Stimulated activated CD4-positive, alpha-beta T cell treated with anti-CD3 and anti-CD28 coated beads, TNF-alpha, amount 100 ng/mL, for 48 hours (primary cell): Measurements from ENCODE around the gene LARP1B.
"Not testable (repeated sequence)": the region's sequence is repeated elsewhere in the genome, so short reads cannot be mapped to it uniquely, and the experiment has no call there.

Experiments used
- DNase-seq, 3 donors: peaks; one replicate each; pipeline ENCODE4 v3.0.0-alpha.2; 2020; ENCODE audit warnings: low read depth in 3 of 3

Gene LARP1B

DNA sequence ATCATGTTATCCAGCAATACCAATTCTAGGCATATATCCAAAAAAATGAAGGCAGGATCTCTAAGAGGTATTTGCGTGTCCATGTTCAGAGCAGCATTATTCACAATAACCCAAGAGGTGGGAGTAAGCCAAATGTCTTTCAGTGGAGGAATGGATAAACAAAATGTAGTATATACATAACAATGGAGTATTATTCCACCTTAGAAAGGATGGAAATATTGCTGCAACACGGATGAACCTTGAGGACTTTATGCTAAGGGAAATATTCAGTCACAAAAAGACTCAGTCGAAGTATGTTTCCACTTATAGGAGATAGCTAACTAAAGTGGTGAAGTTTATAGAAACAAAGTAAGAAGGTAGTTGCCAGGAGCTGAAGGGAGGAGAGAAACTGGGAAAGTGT, 74.3 kb downstream of the LARP1B start:
- no peak for DNase-seq

DNA sequence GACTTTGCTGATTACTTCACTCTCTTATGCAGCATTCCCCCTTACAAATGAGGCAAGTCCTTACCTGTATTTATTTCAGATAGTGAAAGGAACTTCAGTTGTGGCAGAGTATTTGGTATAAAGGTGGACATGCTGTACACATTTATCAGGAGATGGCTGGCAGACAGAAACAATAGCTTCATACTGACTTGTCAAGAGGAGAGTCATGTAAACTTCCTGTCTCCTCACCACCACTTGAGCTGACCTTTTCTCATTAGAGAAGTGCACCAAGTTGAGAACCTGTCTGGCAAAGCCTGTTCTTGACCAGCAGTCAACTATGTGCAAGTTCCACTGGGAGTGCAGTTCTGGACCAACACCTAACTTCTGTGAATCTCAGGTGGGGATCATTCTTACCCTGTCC, 80.8 kb downstream of the LARP1B start:
- no peak for DNase-seq

DNA sequence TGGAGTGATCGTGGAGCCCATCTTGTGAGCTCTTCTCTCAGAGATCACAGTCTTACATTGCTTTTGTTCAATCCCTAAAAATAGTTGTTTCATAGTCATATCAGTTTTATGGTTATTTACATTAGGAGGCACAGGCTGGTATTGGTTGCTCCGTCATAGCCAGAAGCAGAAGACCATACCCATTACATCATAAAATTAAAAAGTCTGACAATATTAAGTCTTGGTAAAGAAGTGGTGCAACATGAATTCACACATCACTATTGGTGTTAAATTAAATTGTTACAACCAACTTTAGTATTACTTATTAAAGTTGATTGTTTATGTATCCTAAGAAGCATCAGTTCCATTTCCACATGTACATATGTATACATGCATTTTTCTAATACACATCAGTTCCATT, 84.6 kb downstream of the LARP1B start:
- no peak for DNase-seq

DNA sequence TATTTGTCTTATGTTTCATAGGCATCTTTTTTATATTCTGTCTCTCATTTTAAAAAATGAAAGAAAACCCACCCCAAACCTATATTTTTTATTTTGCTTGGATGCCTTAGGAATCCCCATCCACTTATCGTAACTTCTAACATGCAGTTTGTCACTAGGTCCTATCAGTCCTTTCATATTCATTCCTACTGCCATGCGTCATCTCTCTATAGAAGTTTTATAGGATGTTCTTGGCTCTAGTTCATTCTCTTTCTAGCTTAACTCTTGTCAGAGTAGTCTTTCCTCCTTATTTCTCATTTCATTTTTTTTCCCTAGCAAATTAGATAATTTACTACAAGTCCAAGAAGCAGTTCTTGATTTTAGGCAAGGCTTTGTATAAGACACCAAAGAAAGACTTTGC, 92.7 kb downstream of the LARP1B start:
- DNase-seq: no peak

DNA sequence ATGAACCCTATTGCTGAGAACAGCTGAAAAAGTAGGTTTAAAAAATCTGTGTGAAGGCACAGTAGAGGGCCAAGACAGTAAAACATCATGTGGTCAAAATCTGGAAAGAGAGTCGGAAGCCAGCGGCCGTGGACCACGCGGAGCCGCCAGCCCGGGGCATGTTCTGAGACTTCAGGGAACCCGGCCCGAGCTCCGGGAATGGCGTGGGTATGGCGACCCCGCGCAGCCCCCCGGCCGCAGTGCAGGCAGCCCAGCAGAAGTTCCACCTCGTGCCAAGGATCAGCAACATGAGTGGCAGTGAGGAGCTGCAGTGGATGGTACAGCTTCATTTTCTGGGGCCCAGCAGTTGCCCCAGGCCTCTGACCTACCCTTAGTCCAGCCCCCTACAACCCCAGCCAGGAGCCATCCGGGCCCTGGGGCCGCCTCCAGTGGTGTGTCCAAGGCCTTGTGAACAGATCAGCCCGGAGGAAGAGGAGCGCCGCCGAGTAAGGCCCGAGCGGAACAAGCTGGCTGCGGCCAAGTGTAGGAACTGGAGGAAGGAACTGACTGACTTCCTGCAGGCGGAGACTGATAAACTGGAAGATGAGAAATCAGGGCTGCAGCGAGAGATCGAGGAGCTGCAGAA, 94.2 kb downstream of the LARP1B start:
- no peak for DNase-seq

DNA sequence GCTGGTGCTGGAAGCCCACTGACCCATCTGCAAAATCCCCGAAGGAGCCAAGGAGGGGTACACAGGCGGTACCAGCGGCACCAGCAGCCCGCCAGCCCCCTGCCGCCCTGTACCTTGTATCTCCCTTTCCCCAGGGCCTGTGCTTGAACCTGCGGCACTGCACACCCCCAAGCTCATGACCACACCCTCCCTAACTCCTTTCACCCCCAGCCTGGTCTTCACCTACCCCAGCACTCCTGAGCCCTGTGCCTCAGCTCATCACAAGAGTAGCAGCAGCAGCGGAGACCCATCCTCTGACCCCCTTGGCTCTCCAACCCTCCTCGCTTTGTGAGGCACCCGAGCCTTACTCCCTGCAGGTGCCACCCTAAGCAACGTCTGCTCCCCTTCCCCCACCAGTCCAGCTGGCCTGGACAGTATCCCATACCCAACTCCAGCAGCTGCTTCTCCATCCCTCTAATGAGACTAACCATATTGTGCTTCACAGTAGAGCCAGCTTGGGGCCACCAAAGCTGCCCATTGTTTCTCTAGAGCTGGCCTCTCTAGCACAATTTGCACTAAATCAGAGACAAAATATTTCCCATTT, 94.9 kb downstream of the LARP1B start:
- no peak for DNase-seq

DNA sequence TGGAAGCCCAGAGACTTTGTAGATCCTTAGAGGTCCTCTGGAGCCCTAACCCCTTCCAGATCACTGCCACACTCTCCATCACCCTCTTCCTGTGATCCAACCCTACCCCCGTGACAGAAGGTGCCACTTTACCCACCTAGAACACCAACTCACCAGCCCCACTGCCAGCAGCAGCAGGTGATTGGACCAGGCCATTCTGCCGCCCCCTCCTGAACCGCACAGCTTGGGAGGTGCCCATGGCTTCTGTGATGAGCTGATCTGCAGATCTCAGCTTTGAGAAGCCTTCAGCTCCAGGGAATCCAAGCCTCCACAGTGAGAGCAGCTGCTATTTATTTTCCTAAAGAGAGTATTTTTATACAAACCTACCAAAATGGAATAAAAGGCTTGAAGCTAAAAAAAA, 95.4 kb downstream of the LARP1B start:
- DNase-seq: not testable (repeated sequence)

DNA sequence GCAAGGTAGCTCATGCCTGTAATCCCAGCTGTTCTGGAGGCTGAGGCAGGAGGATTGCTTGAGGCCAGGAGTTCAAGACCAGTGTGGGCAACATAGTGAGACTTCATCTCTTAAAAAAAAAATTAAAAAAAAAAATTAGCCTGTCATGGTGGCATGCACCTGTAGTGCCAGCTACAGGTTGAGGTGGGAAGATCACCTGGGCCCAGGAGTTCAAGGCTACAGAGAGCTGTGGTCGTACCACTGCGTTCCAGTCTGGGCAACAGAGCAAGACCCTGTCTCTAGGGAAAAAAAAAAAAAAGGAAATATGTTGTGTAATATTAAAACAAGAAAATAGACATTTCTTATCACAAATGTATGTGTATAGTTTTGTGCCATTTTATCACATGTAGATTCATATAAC, 97.8 kb downstream of the LARP1B start:
- no peak for DNase-seq

DNA sequence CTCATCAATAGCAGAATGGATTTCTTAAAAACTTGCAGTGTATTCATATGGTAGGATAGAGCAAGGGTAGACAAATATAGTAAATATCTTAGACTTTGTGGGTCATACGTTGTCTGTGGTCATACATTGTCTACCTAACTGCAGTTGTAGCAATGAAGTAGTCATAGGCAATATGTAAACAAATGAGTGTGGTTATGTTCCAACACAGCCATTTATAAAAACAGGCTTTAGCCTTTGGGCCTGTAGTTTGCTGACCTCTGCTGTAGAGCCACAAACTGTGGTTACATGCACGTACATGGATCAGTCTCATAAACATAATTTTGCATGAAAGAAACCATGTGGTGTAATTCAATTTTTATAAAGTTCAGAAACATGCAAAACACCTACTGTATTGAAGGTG, 98.9 kb downstream of the LARP1B start:
- DNase-seq: no peak

DNA sequence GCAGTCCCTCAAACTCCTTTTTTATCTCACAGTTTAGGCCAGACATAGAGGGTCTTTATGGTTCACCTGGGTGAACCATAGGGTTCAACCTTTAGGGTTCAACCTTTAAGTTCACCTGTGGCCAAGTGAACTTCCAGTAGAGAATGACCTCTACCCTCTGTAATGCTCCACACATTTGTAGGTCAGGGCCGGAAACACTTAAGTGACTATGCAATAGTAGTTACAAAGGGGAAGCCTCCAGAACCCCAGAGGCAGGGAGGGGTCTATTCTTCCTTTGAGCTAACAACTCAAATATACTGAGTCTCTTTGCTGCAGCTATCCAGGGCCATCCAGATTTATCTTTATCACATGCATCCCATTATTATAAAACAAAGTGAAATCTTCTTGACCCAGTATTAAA, 100.0 kb downstream of the LARP1B start:
- DNase-seq: no peak

DNA sequence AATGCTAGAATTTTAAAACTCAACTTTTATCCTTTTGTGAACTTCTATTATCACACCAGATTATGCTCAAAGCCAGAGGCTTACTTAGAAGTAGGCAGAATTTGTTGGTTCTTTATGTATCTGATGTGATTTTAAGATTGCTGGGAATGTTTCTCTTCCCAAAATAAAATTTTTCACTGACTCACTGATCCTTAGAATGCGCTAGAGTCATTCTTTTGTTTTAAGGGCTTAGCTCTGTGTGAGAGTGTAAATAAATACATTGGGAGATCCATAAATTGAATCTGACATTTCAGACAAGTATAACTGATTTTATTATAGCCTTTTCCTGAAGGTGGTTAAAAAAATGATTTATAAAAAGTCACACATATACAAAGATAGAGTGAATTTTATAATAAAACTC, 101.3 kb downstream of the LARP1B start:
- no peak for DNase-seq

DNA sequence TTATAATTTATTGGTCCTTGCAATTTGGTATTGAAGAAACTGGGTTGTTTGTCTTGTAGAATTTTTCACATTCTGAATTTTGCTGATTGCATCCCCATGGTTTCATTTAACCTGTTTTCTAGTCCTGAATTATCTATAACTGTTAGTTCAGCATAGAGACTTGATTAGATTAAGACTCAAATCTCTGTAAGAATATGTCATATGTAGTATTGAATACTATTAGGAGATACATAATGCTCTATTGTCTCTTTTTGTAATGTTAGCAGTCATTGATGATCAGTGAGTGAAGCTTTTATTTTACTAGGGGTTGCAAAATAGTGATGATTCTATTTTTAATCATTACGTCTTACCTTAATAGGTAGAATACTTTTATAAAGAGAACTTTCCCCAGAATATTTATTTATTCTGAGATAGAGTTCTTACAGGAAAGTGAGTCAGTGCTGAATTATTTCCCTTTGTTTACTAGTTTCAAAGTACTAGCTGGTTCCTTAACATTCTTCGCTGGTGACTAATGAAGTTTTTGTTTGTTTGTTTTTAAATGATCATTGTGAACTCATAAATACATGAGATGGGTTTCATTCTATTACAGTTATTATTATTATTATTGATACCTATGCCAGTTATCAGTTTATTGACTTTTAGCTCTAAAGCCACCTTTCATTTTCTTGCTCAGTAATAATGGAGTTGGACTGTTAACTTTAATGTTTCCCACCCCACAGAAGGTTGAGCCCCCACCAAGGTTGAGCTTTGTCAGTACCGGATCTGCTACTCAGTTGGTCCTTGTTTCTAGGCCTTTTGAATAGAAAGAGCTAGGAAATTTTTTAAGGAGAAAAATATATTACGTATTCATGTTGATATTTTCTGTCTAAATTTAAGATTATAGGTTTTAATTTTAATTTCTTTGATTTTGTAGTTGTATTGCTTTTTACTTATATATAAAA, 102.3 kb downstream of the LARP1B start:
- DNase-seq: no peak

DNA sequence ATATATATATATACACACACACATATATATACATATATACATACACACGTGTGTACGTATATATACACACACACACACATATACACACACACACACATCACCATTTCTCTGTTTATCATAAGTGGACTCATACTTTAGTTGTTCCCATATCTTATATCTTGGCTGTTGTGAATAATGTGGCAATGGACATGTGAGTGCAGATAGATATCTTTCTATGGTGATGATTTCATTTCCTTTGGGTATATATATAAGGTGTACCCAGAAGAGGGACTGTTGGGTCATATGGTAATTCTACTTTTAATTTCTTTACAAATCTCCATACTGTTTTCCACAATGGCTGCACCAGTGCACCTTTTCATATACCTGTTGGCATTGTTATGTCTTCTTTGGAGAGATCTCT, 105.9 kb downstream of the LARP1B start:
- DNase-seq: no peak

DNA sequence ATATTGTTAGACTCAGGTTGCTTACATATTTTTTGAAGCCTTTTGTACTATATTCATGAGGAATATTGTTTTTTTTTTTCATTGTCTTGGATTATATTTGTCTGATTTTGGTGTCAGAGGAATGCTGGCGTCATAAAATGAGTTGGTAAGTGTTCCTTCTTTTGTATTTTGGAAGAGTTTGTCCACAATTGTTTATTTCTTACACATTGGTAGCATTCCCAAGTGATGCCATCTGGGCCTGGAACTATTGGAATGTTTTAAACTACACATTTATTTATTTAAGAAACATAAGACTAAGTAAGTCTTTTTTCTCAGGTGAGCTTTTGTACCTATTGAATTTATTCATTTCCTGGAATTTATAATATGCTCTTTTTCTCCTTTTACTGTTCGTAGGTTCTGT, 107.6 kb downstream of the LARP1B start:
- no peak for DNase-seq

DNA sequence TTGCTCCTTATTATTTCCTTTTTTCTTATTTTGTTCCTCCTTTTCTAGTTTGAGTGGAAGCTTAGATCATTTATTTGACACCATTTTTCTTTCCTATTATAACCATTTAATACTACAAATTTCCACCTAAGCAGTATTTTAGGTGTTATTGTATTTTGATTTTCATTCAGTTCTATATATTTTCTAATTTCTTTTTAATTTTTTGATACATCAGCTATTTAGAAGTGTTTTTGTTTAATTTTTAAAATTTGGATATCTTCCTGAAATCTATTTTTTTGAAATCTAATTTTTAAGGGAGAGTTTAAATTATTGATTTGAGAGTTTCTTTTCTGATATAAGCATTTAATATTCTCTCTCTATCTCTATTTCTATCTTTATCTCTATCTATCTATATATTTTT, 108.1 kb downstream of the LARP1B start:
- no peak for DNase-seq

DNA sequence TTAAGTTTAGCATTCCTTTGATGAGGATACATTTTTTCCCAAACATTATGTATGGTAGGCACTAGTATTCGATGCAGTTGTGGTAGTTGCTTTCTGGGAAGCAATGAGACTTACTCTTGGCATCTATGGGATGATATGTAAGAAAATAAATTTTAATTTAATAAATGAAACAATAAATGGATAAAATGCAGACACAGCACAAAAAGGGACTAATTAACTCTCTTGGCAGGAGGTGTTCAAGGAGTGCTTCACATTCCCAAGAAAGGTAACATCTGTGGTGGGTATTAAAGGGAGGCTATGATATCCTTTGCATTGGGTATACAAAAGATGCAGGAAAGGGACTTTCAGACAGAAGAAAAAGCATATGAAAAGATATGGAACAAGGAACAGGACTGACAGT, 115.5 kb downstream of the LARP1B start:
- DNase-seq: no peak

DNA sequence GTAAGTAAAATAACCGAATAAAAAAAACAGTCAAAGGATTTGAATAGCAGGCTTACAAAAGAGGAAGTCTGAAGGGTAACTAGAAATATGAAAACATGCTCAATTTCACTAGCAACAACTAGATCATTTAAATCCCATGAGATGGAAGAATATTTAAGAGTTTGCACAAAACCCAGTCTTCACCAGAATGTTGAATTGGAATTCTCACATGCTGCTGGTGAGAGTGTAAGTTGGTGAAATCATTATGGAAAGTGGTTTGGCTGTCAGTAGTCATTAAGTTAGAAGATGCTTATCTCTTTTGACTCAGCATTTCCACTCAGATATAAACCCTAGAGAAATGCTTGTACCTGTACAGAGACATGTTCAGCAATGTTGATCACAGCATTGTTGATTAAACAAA, 116.4 kb downstream of the LARP1B start:
- no peak for DNase-seq

DNA sequence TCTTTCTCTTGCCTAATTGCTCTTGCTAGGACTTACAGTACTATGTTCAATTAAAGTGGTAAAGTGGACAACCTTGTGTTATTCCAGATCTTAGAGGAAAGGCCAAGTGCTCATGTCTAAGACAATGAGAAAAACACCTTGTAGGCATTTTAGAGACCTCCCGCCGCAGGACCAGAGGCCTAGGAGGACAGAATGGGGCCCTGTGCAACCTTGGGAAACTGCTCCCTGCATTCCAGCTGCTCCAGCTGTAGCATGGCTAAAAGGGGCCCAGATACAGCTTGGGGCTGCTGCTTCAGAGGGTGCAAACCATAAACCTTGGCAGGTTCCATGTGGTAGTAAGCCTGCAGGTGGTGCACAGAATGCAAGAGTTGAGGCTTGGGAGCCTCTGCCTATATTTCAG, 125.5 kb downstream of the LARP1B start:
- DNase-seq: no peak

DNA sequence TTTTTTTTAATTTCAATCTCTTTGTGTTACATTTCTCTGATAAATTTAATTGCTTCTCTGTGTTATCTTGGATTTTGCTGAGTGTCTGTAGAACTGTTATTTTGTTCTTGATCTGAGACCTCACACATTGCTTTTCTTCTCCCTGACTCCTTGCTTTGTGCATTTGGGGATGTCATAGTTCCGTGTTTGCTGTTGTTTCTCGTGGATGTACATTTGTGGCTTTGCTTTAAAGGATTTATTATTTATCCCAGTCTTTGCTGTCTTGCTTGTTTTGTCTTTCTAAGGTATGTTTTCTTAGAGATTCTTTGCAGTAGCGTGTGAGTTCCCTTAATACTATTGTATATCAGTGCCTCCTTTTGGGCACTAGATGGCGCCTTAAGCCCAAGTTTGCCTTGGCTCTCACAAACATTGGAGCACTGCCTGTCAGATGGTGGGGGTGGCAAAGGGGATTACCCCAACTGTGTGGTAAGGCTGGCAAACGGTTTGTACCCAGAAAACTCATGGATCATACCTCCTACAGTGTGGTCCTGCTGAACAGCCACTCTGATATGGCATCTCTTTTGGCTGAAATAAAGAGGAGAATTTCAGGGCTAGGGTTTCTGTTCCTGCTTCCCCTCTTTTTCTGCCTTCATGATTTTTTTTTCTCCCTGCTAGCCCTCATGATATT, 130.1 kb downstream of the LARP1B start:
- DNase-seq: peak; percentile 46 to 53 (median 48)

DNA sequence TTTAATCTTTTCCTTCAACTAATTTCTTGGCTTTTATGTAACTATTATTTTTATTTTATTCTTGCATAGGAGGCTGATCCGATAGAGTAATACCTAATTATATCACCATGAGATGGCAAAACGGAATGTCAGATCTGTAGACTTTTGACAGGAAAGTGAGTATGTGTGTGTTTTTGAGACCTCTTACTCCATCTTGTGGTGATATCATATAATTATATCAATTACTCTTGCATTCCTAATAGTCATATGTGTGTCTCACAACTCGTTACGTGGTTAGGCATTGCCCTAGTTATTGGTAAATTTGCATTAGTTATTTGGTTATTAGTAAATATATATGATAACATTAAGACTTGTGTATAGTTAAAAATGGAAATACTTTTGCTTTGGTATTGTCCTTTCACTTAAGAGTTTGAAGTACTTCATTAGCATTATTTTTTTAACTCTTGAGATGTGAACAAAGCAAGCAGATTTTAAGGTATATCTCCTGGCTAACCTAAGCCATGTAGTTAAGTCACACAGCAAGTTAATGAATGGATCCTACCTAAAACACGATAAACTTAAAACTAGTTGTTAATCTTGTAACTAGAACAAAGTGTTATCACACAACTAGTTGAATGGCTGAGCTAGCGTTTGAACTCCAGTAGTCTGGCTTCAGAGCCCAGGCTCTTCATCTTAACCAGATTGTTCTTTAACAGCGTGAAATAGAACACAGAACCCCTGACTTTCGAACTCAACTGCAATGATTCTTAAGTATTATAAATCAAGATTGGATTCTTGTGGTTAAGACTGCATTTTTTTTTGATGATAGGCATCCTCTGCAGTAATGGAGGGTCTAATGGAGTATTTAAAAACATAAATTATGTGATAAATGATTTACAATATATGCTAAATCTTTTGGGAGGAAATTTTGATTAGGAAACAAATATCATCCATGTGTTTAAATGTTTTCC, 159.4 kb downstream of the LARP1B start:
- no peak for DNase-seq

DNA sequence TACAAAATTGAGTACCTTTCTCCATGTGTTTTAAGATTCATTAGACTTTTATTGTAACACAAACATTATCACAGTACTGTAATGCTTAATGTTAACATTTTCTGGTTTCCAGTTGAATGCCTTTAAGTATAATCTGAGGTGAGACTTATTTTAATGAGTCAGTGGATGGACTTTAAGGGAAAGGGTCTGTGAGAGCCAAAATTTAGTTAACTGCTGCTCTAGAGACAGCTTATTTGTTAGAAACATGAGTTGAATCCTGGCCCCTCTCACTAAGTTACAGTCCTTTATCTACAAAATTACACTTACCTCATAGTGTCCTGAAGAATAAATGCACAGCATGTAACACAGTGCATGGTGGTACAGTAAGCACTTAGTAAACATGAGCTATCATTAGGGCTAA, 160.5 kb downstream of the LARP1B start:
- no peak for DNase-seq
